ENCODE data around the gene C2. TPM values are rescaled to one million over a fixed set of nuclear protein-coding genes. Genes with fewer than 3 reads are reported as not detected.

The C2 gene
- 1 to 10 TPM; 3.5 to 9.1 (median 5.7) TPM for polyA plus RNA-seq (ENCODE audit: insufficient read length in 10 of 10)
- long read RNA-seq, donor 1, result 0 reads
- long read RNA-seq, donor 2, result 0 reads
- long read RNA-seq, donor 3, result 0 reads
- long read RNA-seq, donor 4, result 0 reads
- long read RNA-seq, donor 5, partial matches to known transcripts, result 0 of 3 reads
- long read RNA-seq, donor 5, other reads (novel, unspliced or antisense), result 0 of 3 reads
- long read RNA-seq, donor 6, partial matches to known transcripts, result 0 of 1 reads
- long read RNA-seq, donor 6, other reads (novel, unspliced or antisense), result 0 of 1 reads
- long read RNA-seq, donor 7, result 0 reads
- long read RNA-seq, donor 8, result 0 reads
- long read RNA-seq, donor 9, result 0 reads

GRCh38 chr6:31927242-31927862 is at the start of gene C2:
C2 (plus strand) TSS chr6:31927717; CDS start chr6:31927753, 36 bp downstream.
- no peak for DNase-seq

DNA sequence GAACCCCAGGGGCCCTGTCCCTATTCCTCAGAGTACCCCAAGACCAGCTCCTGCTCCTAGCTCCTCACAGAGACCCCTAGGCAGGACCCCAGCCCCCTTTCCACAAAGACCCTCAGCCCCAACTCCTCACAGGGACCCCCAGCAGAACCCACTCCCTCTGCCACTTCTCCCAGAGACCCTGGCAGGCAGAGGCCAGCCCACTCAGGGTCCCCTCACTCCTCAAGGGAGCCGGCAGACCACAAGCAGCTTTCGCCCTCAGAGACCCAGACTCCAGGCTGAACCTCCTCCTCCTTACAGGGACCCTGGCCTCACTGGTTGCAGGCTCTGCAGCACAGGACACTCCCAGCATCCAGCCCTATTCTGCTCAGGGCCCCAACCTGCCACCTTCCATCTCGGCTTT is 49.3 kb upstream of the C2 start:
- no peak for DNase-seq

DNA sequence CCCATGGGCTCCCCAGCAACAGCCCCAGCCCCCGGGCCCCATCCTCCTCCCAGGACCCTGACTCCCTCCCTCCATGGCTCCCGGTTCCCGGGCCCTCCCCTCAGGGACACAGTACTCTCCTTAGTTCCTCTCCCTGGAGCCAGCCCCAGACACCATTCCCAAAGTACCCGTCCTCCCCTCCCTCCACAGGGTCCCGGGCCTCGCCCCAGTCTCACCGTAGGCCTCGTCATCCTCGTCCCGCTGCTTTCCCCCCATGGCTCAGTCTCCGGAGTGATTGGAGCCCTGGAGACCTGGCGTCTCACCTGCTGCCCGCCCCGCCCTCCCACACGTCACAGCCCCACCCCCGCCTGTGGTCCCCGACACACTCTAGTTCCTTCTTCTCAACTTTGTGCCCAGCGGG is 48.8 kb upstream of the C2 start, which contains the start of gene SLC44A4:
Gene SLC44A4, minus strand, starts transcription at position 272 of the 400 bp plus-strand sequence. Its CDS starts 17 bp downstream, at position 255.
- no peak for DNase-seq

- DNase-seq, result no peak
Observed at GRCh38 chr6:31879143-31879542, 48.4 kb upstream of the C2 start.

DNA sequence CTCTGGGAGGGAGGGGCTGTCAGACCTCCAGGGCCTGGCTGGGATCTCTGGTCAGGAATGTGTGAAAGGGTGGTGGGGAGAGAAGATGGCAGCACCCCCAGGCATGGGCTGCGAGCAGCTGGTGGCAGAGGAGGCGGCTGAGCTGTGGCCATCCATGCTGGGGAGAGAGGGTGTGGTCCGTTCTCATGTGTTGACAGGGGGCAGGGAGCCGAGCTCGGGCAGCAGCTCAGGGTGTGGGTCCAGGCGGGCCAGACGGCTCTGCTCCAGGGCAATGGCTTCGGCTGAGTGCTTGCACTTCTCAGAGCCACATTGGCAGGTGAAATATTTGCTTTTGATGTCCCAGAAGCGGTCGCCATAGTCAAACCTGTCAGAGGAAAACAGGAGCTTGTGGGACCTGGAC is 47.6 kb upstream of the C2 start:
- DNase-seq, result no peak

DNA sequence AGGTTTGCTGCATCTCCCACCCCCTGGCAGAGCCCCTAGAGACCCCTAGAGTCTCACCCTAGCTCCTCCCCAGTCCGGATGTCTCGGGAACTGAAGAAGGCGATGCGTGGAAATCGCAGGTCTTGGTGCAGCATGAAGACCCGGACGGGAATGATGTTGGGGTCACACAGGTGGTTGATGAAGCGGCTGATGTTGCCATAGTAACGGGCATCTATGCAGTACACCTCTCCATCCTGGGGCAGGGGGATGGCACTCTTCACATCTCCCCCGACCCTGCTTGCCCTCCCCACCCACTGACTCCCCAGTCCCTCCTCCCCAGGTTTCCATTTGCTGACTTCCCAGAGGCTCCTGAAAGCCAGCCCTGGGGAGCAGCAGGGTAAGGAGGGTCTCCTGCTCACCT is 46.9 kb upstream of the C2 start:
- no peak for DNase-seq

DNA sequence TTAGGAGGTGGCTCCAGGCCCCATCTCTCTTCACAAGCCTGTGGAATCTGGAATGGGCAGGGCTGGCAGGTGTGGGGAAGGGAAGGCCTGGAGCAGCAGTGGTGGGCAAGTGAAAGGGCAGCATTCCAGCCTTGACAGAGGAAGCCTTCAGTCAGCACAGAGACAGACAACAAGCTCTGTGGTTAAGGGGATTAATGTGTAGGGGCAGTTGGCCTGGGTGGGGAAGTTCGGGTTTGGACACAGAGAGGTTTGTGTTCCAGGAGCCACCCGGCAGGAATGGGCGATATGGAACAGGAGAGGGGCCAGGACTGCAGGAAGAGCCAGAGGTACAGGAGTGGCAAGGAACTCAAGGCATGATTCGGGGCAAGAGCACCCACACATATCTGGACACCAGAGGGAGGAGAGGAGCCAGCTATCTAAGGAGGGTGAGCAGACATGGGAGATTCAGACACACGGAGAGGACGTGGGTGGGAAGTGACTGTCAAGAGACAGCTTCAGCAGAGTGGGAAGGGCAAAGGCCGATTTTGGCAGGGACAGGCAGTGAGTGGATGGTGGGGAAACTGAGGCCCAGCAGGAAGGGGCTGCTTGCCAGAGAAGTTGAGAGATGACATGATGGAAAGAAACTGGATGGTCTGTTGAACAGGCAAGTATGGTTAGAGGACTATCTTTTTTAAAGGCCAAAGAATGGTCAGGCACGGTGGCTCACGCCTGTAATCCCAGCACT is 46.2 kb upstream of the C2 start:
- no peak for DNase-seq

DNA sequence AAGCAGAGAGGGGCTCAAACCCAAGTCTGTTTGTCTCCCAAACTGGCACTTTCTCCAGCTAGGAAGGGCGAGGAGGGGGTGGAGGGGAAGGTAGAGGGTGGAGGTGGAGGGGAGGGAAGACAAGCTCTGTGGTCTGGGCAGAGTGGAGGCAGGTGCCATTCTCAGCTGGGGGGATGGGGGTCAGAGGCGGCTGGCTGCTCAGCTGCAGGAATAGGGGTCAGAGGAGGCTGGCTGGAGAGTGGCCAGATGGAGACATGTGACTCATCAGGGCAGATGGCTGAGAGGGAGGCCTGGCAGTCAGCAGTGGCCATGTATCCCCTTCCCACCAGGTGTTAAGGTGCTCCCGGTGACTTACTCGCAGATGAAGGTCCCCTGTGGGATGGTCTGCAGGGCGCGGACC is 45.2 kb upstream of the C2 start:
- no peak for DNase-seq

- no peak for DNase-seq
Observed at GRCh38 chr6:31883676-31884075, 43.8 kb upstream of the C2 start.

DNA sequence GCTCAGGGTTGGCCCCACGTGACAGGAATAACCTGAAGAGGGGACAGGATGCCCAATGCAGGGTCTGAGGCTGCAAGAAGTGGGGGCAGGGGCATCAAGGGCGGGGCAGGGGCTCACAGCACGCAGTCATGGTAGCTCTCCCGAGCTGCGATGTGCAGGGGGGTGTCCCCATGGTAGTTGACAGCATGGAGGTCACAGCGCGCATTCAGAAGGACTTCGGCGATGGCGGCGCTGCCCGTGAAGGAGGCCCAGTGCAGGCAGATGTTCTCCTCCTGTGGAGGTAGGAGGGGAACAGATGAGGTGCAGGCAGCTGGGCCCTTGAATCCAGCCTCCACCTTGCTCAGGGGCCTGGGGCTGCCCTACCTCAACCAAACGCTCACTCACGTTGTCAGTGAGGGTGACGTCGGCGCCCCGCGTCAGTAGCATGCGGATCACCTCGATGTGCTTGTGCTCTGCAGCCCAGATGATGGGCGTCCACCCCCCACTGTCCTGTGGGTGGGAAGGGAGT is 42.9 kb upstream of the C2 start:
- DNase-seq, result no peak

DNA sequence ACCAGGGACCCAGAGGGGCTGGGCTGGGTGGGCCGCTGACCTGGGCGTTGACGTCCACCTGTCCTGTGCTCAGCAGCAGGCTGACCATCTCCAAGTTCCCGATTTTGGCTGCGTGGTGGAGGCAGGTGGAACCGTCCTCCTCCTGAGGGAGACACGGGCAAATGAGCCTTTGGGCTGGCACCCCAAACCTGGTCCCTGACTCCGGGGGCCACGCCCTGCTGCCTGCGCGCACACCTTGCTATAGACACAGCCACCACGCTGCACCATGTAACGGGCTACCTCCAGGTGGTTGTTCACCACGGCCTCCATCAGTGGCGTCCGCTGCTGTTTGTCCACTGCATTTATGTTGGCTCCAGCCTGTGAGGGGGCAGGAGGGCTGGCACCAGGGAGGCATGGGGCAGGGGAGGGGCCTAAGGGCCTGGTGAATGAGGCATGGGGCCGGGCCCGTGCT is 41.0 kb upstream of the C2 start:
- no peak for DNase-seq

- no peak for DNase-seq
Observed at GRCh38 chr6:31887173-31888007, 40.1 kb upstream of the C2 start.

DNA sequence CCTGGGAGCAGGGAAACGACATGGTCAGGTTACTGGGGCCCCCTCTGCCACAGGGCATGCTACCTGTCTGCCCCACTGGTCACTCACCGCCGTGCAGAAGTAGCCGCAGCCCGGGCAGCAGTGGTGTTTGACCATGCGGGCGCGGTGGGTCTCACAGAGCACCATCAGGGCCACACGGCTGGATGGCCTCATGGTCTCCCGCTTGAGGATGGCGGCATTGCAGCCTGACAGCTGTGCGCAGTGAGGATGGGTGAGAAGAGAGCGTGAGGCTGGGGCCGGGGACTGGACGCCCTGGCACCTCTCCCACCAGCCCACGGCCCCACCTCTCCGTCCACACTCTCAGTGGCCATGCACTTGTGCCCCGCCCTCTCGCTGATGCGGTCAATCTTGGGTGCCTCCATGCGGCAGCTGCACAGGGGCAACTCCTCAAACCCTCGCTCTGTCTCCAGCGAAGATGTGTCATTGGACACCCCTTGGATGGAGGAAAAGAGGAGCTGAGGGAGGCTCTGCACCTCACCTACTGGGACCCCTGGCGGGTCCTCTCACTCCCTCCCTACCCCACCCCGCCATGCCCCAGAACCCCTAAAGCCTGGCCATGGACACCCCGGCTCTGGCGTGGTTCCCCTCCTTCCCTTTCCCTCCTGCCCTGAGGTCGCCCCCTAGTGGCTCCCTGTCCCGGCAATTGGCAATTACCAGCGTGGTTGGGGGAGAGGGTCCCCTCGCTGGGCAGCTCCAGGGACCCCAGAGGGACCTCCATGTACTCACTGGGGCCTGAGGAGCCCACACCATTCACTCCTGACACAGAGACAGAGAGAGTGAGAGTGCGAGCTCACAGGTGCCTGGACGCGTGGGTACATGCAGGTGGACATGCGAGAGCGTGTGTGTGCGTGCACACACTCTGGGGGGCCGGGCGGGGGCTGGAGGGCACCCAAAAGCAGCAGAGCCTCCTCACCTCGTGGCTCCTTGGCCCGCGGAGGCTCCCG is 39.0 kb upstream of the C2 start:
- no peak for DNase-seq

- no peak for DNase-seq
Observed at GRCh38 chr6:31889331-31889972, 38.1 kb upstream of the C2 start.

GRCh38 chr6:31892821-31893220 is 34.7 kb upstream of the C2 start:
- no peak for DNase-seq

DNA sequence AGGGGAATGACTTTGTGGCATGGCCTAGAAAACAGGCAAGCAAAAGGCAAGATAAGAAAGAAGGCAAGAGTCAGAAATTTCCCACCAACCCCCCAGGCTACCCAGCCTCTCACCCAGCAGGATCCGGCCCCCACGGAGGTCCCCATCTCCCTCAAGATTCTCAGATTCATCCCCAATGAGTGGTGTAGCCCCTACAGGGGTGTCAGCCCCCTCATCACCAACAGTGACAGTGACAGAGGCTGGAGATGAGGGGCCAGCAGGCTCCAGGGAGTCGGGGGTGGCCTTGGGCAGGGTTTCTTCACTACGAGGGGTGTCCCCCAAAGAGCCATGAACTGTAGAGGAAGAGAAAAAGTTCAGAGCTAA is 31.0 kb upstream of the C2 start:
- DNase-seq, result no peak

- DNase-seq, result peak in 1 of 3 donors; percentile 22
Observed at GRCh38 chr6:31896856-31897611, 30.5 kb upstream of the C2 start.

- peak; percentile 81 to 96 (median 92) for DNase-seq
Observed at GRCh38 chr6:31897612-31898382, 29.7 kb upstream of the C2 start, which contains the start of gene EHMT2. EHMT2 (minus strand) TSS chr6:31897698; CDS start chr6:31897677, 21 bp downstream.
